Activated T-cell treated with anti-CD3 and anti-CD28 coated beads, Interleukin-2, amount 50 U/mL, for 24 hours (primary cell): ENCODE results near the gene KRTAP5-3.
"Not testable (repeated sequence)": the region's sequence is repeated elsewhere in the genome, so short reads cannot be mapped to it uniquely, and the experiment has no call there.

Experiments
- DNase-seq: peaks from one replicate; pipeline ENCODE4 v3.0.0-alpha.2; 2020
- H3K27ac Mint-ChIP-seq: 2 replicates; pipeline ENCODE4 v1.8.0; 2020; ENCODE audit warnings: mild to moderate bottlenecking, mixed read lengths
- H3K27me3 Mint-ChIP-seq: 2 replicates; pipeline ENCODE4 v1.8.0; 2020; ENCODE audit warnings: mixed read lengths
- H3K36me3 Mint-ChIP-seq: 2 replicates; pipeline ENCODE4 v1.8.0; 2020; ENCODE audit warnings: low read depth, mixed read lengths
- H3K4me1 Mint-ChIP-seq: 2 replicates; pipeline ENCODE4 v1.8.0; 2020; ENCODE audit warnings: low read depth, mixed read lengths
- H3K4me3 Mint-ChIP-seq: 2 replicates; pipeline ENCODE4 v1.8.0; 2020; ENCODE audit warnings: mild to moderate bottlenecking, moderate library complexity, mixed read lengths
- H3K9me3 Mint-ChIP-seq: 2 replicates; pipeline ENCODE4 v1.8.0; 2020; ENCODE audit warnings: mixed read lengths

The KRTAP5-3 gene

GRCh38 chr11:1607156-1607845 lies 962 bp downstream of the KRTAP5-3 start:
- not testable (repeated sequence) for H3K4me1 Mint-ChIP-seq, H3K36me3 Mint-ChIP-seq, H3K9me3 Mint-ChIP-seq, H3K4me3 Mint-ChIP-seq, DNase-seq, H3K27ac Mint-ChIP-seq
- H3K27me3 Mint-ChIP-seq: peaks cover 31% of the 10 kb centered on the region

GRCh38 chr11:1605923-1606322 lies 2.3 kb downstream of the KRTAP5-3 start:
- not testable (repeated sequence) for H3K36me3 Mint-ChIP-seq, H3K9me3 Mint-ChIP-seq, H3K27ac Mint-ChIP-seq, H3K4me1 Mint-ChIP-seq, H3K4me3 Mint-ChIP-seq, DNase-seq
- peaks cover 37% of the 10 kb centered on the region for H3K27me3 Mint-ChIP-seq

GRCh38 chr11:1604711-1605110 lies 3.6 kb downstream of the KRTAP5-3 start:
- peaks cover 8% of the 10 kb centered on the region for H3K4me1 Mint-ChIP-seq
- DNase-seq: no peak

GRCh38 chr11:1604181-1604580 lies 4.1 kb downstream of the KRTAP5-3 start:
- peaks cover 8% of the 10 kb centered on the region for H3K4me1 Mint-ChIP-seq
- no peak overlapping the region for H3K4me3 Mint-ChIP-seq
- H3K9me3 Mint-ChIP-seq: no peaks in the 10 kb centered on the region
- H3K27me3 Mint-ChIP-seq: peaks cover 42% of the 10 kb centered on the region
- no peak overlapping the region for H3K27ac Mint-ChIP-seq
- no peak for DNase-seq
- no peaks in the 10 kb centered on the region for H3K36me3 Mint-ChIP-seq

More at GRCh38 chr11:1604711-1605110, 3.6 kb downstream of the KRTAP5-3 start:
- H3K36me3 Mint-ChIP-seq: no peaks in the 10 kb centered on the region
- H3K9me3 Mint-ChIP-seq: no peaks in the 10 kb centered on the region
- H3K27me3 Mint-ChIP-seq: peaks cover 37% of the 10 kb centered on the region
- H3K4me3 Mint-ChIP-seq: no peak overlapping the region
- H3K27ac Mint-ChIP-seq: no peak overlapping the region

- Mint-ChIP-seq H3K4me3 (no peak overlapping the region), H3K27me3 (peaks cover 48% of the 10 kb centered on the region), H3K9me3 (no peaks in the 10 kb centered on the region), H3K36me3 (no peaks in the 10 kb centered on the region), H3K27ac (no peak overlapping the region), H3K4me1 (peaks cover 8% of the 10 kb centered on the region)
- no peak for DNase-seq
Observed at GRCh38 chr11:1603629-1604028, 4.6 kb downstream of the KRTAP5-3 start.

- H3K36me3 Mint-ChIP-seq, H3K9me3 Mint-ChIP-seq, H3K27ac Mint-ChIP-seq, H3K4me1 Mint-ChIP-seq, H3K4me3 Mint-ChIP-seq, DNase-seq: not testable (repeated sequence)
- peaks cover 53% of the 10 kb centered on the region for H3K27me3 Mint-ChIP-seq
Observed at GRCh38 chr11:1601663-1602062, 6.6 kb downstream of the KRTAP5-3 start.

- H3K9me3 Mint-ChIP-seq: no peaks in the 10 kb centered on the region
- H3K36me3 Mint-ChIP-seq: no peaks in the 10 kb centered on the region
- peaks cover 57% of the 10 kb centered on the region for H3K27me3 Mint-ChIP-seq
- peaks cover 4% of the 10 kb centered on the region for H3K4me1 Mint-ChIP-seq
- H3K27ac Mint-ChIP-seq: no peak overlapping the region
- DNase-seq: no peak
- H3K4me3 Mint-ChIP-seq: no peak overlapping the region
Observed at GRCh38 chr11:1600626-1601025, 7.6 kb downstream of the KRTAP5-3 start.

- Mint-ChIP-seq H3K4me1 (peaks cover 6% of the 10 kb centered on the region), H3K36me3 (no peaks in the 10 kb centered on the region), H3K27me3 (peaks cover 61% of the 10 kb centered on the region), H3K9me3 (no peaks in the 10 kb centered on the region), H3K4me3 (no peak overlapping the region), H3K27ac (no peak overlapping the region)
- DNase-seq: no peak
Observed at GRCh38 chr11:1598816-1599215, 9.4 kb downstream of the KRTAP5-3 start.

- not testable (repeated sequence) for H3K27ac Mint-ChIP-seq, DNase-seq, H3K36me3 Mint-ChIP-seq, H3K9me3 Mint-ChIP-seq, H3K4me1 Mint-ChIP-seq, H3K4me3 Mint-ChIP-seq
- H3K27me3 Mint-ChIP-seq: peaks cover 58% of the 10 kb centered on the region
Observed at GRCh38 chr11:1598406-1598805, 9.9 kb downstream of the KRTAP5-3 start.

GRCh38 chr11:1597994-1598380 lies 10.3 kb downstream of the KRTAP5-3 start, which contains the start of gene KRTAP5-2:
KRTAP5-2 (minus strand) TSS chr11:1598294; CDS start chr11:1598250, 44 bp downstream.
- Mint-ChIP-seq H3K36me3 (no peaks in the 10 kb centered on the region), H3K4me1 (peaks cover 6% of the 10 kb centered on the region), H3K4me3 (no peak within 1 kb of the TSS), H3K9me3 (no peaks in the 10 kb centered on the region), H3K27me3 (peaks cover 55% of the 10 kb centered on the region), H3K27ac (no peak within 1 kb of the TSS)
- DNase-seq: no peak

- Mint-ChIP-seq H3K27me3 (peaks cover 53% of the 10 kb centered on the region), H3K9me3 (no peaks in the 10 kb centered on the region), H3K27ac (no peak overlapping the region), H3K36me3 (no peaks in the 10 kb centered on the region), H3K4me3 (no peak overlapping the region), H3K4me1 (peaks cover 6% of the 10 kb centered on the region)
- no peak for DNase-seq
Observed at GRCh38 chr11:1597331-1597993, 10.8 kb downstream of the KRTAP5-3 start.

GRCh38 chr11:1596576-1597121 lies 11.6 kb downstream of the KRTAP5-3 start:
- not testable (repeated sequence) for H3K4me1 Mint-ChIP-seq, DNase-seq, H3K27ac Mint-ChIP-seq, H3K36me3 Mint-ChIP-seq, H3K4me3 Mint-ChIP-seq, H3K9me3 Mint-ChIP-seq
- H3K27me3 Mint-ChIP-seq: peaks cover 48% of the 10 kb centered on the region

GRCh38 chr11:1595994-1596575 lies 12.2 kb downstream of the KRTAP5-3 start:
- H3K4me3 Mint-ChIP-seq, H3K9me3 Mint-ChIP-seq, DNase-seq, H3K36me3 Mint-ChIP-seq, H3K27ac Mint-ChIP-seq, H3K4me1 Mint-ChIP-seq: not testable (repeated sequence)
- H3K27me3 Mint-ChIP-seq: peaks cover 47% of the 10 kb centered on the region

- H3K4me3 Mint-ChIP-seq: no peak overlapping the region
- no peaks in the 10 kb centered on the region for H3K9me3 Mint-ChIP-seq
- no peak for DNase-seq
- H3K27me3 Mint-ChIP-seq: peaks cover 24% of the 10 kb centered on the region
- H3K4me1 Mint-ChIP-seq: peaks cover 20% of the 10 kb centered on the region
- H3K27ac Mint-ChIP-seq: no peak overlapping the region
- H3K36me3 Mint-ChIP-seq: no peaks in the 10 kb centered on the region
Observed at GRCh38 chr11:1592628-1593027, 15.6 kb downstream of the KRTAP5-3 start.

GRCh38 chr11:1589996-1590395 lies 18.3 kb downstream of the KRTAP5-3 start:
- H3K27me3 Mint-ChIP-seq: peaks cover 5% of the 10 kb centered on the region
- no peaks in the 10 kb centered on the region for H3K36me3 Mint-ChIP-seq
- H3K4me1 Mint-ChIP-seq: peaks cover 13% of the 10 kb centered on the region
- H3K9me3 Mint-ChIP-seq: no peaks in the 10 kb centered on the region
- no peak overlapping the region for H3K4me3 Mint-ChIP-seq
- H3K27ac Mint-ChIP-seq: no peak overlapping the region
- DNase-seq: no peak
